Trophoblast cell (in vitro differentiated cells and primary cell): ENCODE data around the gene CHCHD6.

Experiments used
- DNase-seq, 2 donors: peaks; one replicate each; pipeline ENCODE4 v3.0.0-alpha.2; 2016
- H2AFZ ChIP-seq: 2 replicates; pipeline ENCODE4 v1.6.1; 2013; ENCODE audit warnings: low read length, moderate library complexity, mild to moderate bottlenecking; ENCODE audit not compliant: insufficient read depth, poor library complexity
- H2AK5ac ChIP-seq: 2 replicates; pipeline ENCODE4 v1.6.1; 2013; ENCODE audit warnings: mild to moderate bottlenecking, low read length
- H2BK120ac ChIP-seq: 2 replicates; pipeline ENCODE4 v1.6.1; 2013; ENCODE audit warnings: low read length, mild to moderate bottlenecking, moderate library complexity; ENCODE audit not compliant: insufficient read depth, poor library complexity
- H2BK12ac ChIP-seq: 2 replicates; pipeline ENCODE4 v1.6.1; 2013; ENCODE audit warnings: mild to moderate bottlenecking, low read length, moderate library complexity
- H2BK5ac ChIP-seq: 2 replicates; pipeline ENCODE4 v1.6.1; 2013; ENCODE audit warnings: low read length, low read depth, moderate library complexity, mild to moderate bottlenecking; ENCODE audit not compliant: poor library complexity
- H3K14ac ChIP-seq: 2 replicates; pipeline ENCODE4 v1.6.1; 2013; ENCODE audit warnings: mild to moderate bottlenecking, low read length
- H3K18ac ChIP-seq: 2 replicates; pipeline ENCODE4 v1.6.1; 2013; ENCODE audit warnings: mild to moderate bottlenecking, low read length
- H3K23ac ChIP-seq: 2 replicates; pipeline ENCODE4 v1.6.1; 2013; ENCODE audit warnings: low read length
- H3K27ac ChIP-seq: 2 replicates; pipeline ENCODE4 v1.5.1; 2013; ENCODE audit warnings: low read depth, mild to moderate bottlenecking, inconsistent platforms, low read length, moderate library complexity
- H3K27me3 ChIP-seq: 2 replicates; pipeline ENCODE4 v1.6.1; 2013; ENCODE audit warnings: inconsistent platforms, mild to moderate bottlenecking, low read length, moderate library complexity; ENCODE audit not compliant: insufficient read depth
- H3K36me3 ChIP-seq, 2 experiments: 1 replicate in 1 of 2; 2 replicates in 1 of 2; pipeline ENCODE4 v1.6.1; 2013; ENCODE audit warnings: low read length in 2 of 2, mild to moderate bottlenecking in 2 of 2, moderate library complexity in 1 of 2; ENCODE audit not compliant: insufficient read depth in 2 of 2, control insufficient read depth in 1 of 2
- H3K4ac ChIP-seq: 2 replicates; pipeline ENCODE4 v1.6.1; 2013; ENCODE audit warnings: low read depth, mild to moderate bottlenecking, low read length, moderate library complexity
- H3K4me1 ChIP-seq, 2 experiments: 1 replicate in 1 of 2; 2 replicates in 1 of 2; pipeline ENCODE4 v1.6.1; 2013; ENCODE audit warnings: low read length in 2 of 2, mild to moderate bottlenecking in 2 of 2, moderate library complexity in 1 of 2; ENCODE audit not compliant: insufficient read depth in 2 of 2, control insufficient read depth in 1 of 2
- H3K4me2 ChIP-seq: 2 replicates; pipeline ENCODE4 v1.6.1; 2013; ENCODE audit warnings: inconsistent platforms, mild to moderate bottlenecking, low read length, moderate library complexity
- H3K4me3 ChIP-seq: 2 replicates; pipeline ENCODE4 v1.5.1; 2013; ENCODE audit warnings: mild to moderate bottlenecking, low read depth, low read length, inconsistent platforms
- H3K79me1 ChIP-seq: one replicate; pipeline ENCODE4 v1.6.1; 2013; ENCODE audit warnings: low read length
- H3K79me2 ChIP-seq: 2 replicates; pipeline ENCODE4 v1.6.1; 2013; ENCODE audit warnings: low read length, mild to moderate bottlenecking; ENCODE audit not compliant: control insufficient read depth, insufficient read depth, poor library complexity
- H3K9ac ChIP-seq: 2 replicates; pipeline ENCODE4 v1.6.1; 2013; ENCODE audit warnings: mild to moderate bottlenecking, low read length
- H3K9me3 ChIP-seq: 2 replicates; pipeline ENCODE4 v1.6.1; 2013; ENCODE audit warnings: low read depth, mild to moderate bottlenecking, control low read depth, inconsistent platforms, low read length; ENCODE audit not compliant: insufficient read depth
- H4K12ac ChIP-seq: 2 replicates; pipeline ENCODE4 v1.6.1; 2013; ENCODE audit warnings: low read depth, mild to moderate bottlenecking, low read length, moderate library complexity
- H4K8ac ChIP-seq: 2 replicates; pipeline ENCODE4 v1.6.1; 2013; ENCODE audit warnings: low read depth, mild to moderate bottlenecking, low read length, moderate library complexity
- H4K91ac ChIP-seq: one replicate; pipeline ENCODE4 v1.6.1; 2013; ENCODE audit warnings: low read depth, mild to moderate bottlenecking, low read length, moderate library complexity
- WGBS: extraction: QIAGEN DNeasy Blood & Tissue Kit; methylation state at CpG from one replicate; pipeline ENCODE4 v1.1.7; 2013; ENCODE audit warnings: missing lambda C conversion rate; ENCODE audit not compliant: insufficient read length, insufficient coverage; ENCODE audit errors: extremely low coverage; 5-methylcytosine and 5-hydroxymethylcytosine counted together

The CHCHD6 gene

GRCh38 chr3:126679831-126680666, 24.0 kb upstream of the CHCHD6 start:
- no peak overlapping the region for H2AK5ac ChIP-seq

GRCh38 chr3:126680667-126681055, 23.4 kb upstream of the CHCHD6 start:
- H2BK12ac ChIP-seq = no peak overlapping the region
- no peaks in the 10 kb centered on the region for H3K79me1 ChIP-seq
- H3K4me2 ChIP-seq = no peak overlapping the region
- no peak overlapping the region for H3K4me3 ChIP-seq
- H2BK5ac ChIP-seq = no peak overlapping the region
- H3K4me1 ChIP-seq = peaks cover 3 to 4% of the 10 kb centered on the region in 2 experiments
- H3K79me2 ChIP-seq = no peaks in the 10 kb centered on the region
- H2BK120ac ChIP-seq = no peak overlapping the region
- H4K8ac ChIP-seq = no peak overlapping the region
- H3K27me3 ChIP-seq = no peaks in the 10 kb centered on the region
- H3K9me3 ChIP-seq = no peaks in the 10 kb centered on the region
- no peak overlapping the region for H2AK5ac ChIP-seq
- no peak for DNase-seq
- no peaks in the 10 kb centered on the region for H3K36me3 ChIP-seq
- no peak overlapping the region for H4K12ac ChIP-seq
- no peak overlapping the region for H3K9ac ChIP-seq
- H3K23ac ChIP-seq = no peak overlapping the region
- WGBS = no CpG with 5 or more reads among the region's 4 CpGs
- no peak overlapping the region for H3K14ac ChIP-seq
- H3K27ac ChIP-seq = no peak overlapping the region
- H2AFZ ChIP-seq = no peak overlapping the region
- no peak overlapping the region for H3K4ac ChIP-seq
- H4K91ac ChIP-seq = no peak overlapping the region
- H3K18ac ChIP-seq = no peak overlapping the region

More at GRCh38 chr3:126679831-126680666, 24.0 kb upstream of the CHCHD6 start:
- H3K4ac ChIP-seq = no peak overlapping the region
- H3K4me2 ChIP-seq = no peak overlapping the region
- no peaks in the 10 kb centered on the region for H3K9me3 ChIP-seq
- peaks cover 3 to 4% of the 10 kb centered on the region in 2 experiments for H3K4me1 ChIP-seq
- H4K8ac ChIP-seq = no peak overlapping the region
- H3K79me2 ChIP-seq = no peaks in the 10 kb centered on the region
- DNase-seq = no peak
- no peak overlapping the region for H3K14ac ChIP-seq
- H3K36me3 ChIP-seq = no peaks in the 10 kb centered on the region
- H2AFZ ChIP-seq = no peak overlapping the region
- H3K27me3 ChIP-seq = no peaks in the 10 kb centered on the region
- no peak overlapping the region for H3K9ac ChIP-seq
- H3K4me3 ChIP-seq = no peak overlapping the region
- H3K79me1 ChIP-seq = no peaks in the 10 kb centered on the region
- WGBS = no CpG with 5 or more reads among the region's 11 CpGs
- H3K27ac ChIP-seq = no peak overlapping the region
- no peak overlapping the region for H4K12ac ChIP-seq
- H3K18ac ChIP-seq = no peak overlapping the region
- H4K91ac ChIP-seq = no peak overlapping the region
- H2BK12ac ChIP-seq = no peak overlapping the region
- H3K23ac ChIP-seq = no peak overlapping the region
- no peak overlapping the region for H2BK5ac ChIP-seq
- no peak overlapping the region for H2BK120ac ChIP-seq

- Histone ChIP-seq H3K9ac (no peak overlapping the region), H3K79me2 (no peaks in the 10 kb centered on the region), H3K4me3 (no peak overlapping the region), H2AK5ac (no peak overlapping the region), H3K14ac (no peak overlapping the region), H3K27me3 (no peaks in the 10 kb centered on the region), H3K9me3 (no peaks in the 10 kb centered on the region), H2AFZ (no peak overlapping the region), H4K91ac (no peak overlapping the region), H3K36me3 (no peaks in the 10 kb centered on the region), H2BK5ac (no peak overlapping the region), H4K8ac (no peak overlapping the region), H3K4me2 (no peak overlapping the region), H3K27ac (no peak overlapping the region), H2BK120ac (no peak overlapping the region), H3K4me1 (peaks cover 3 to 4% of the 10 kb centered on the region in 2 experiments), H3K23ac (no peak overlapping the region), H4K12ac (no peak overlapping the region), H2BK12ac (no peak overlapping the region), H3K79me1 (no peaks in the 10 kb centered on the region), H3K18ac (no peak overlapping the region), H3K4ac (no peak overlapping the region)
- WGBS = no CpG with 5 or more reads among the region's 2 CpGs
- no peak for DNase-seq
Observed at GRCh38 chr3:126682009-126682408, 22.0 kb upstream of the CHCHD6 start.

- WGBS = no CpG with 5 or more reads among the region's 5 CpGs
- Histone ChIP-seq H3K79me2 (no peaks in the 10 kb centered on the region), H3K36me3 (no peaks in the 10 kb centered on the region), H3K4me2 (no peak overlapping the region), H3K18ac (no peak overlapping the region), H3K79me1 (no peaks in the 10 kb centered on the region), H4K91ac (no peak overlapping the region), H3K27me3 (no peaks in the 10 kb centered on the region), H3K9ac (no peak overlapping the region), H3K14ac (no peak overlapping the region), H2BK120ac (no peak overlapping the region), H2AK5ac (no peak overlapping the region), H3K4me1 (peaks cover 3 to 4% of the 10 kb centered on the region in 2 experiments), H3K4me3 (no peak overlapping the region), H2AFZ (no peak overlapping the region), H4K8ac (no peak overlapping the region), H2BK12ac (no peak overlapping the region), H3K9me3 (no peaks in the 10 kb centered on the region), H2BK5ac (no peak overlapping the region), H4K12ac (no peak overlapping the region), H3K4ac (no peak overlapping the region), H3K23ac (no peak overlapping the region), H3K27ac (no peak overlapping the region)
- DNase-seq = no peak
Observed at GRCh38 chr3:126683069-126683468, 21.0 kb upstream of the CHCHD6 start.
